ENCODE data around the gene LCN2. TPM values are rescaled to one million over a fixed set of nuclear protein-coding genes. Genes with fewer than 3 reads are reported as not detected.

The LCN2 gene
- total RNA-seq, 2 donors from 2014 or later, result not detected

- TF ChIP-seq CTCF (IDR thresholded peaks at IDR 0.05), result no peak
- Histone ChIP-seq H3K9me3 (no peaks in the 10 kb centered on the region), H3K4me3 (no peak overlapping the region), H3K4me1 (peaks cover 0 to 76% of the 10 kb centered on the region in 2 donors), H3K36me3 (peaks cover 57% of the 10 kb centered on the region), H3K27ac (peak overlapping the region; percentile 86 to 89), H3K27me3 (no peaks in the 10 kb centered on the region)
- no peak for DNase-seq (ENCODE audit: low spot score)
These were observed 47.1 kb upstream of the LCN2 start for GRCh38 chr9:128102196-128102595.

- H3K27me3 ChIP-seq, result no peaks in the 10 kb centered on the region
- TF ChIP-seq CTCF (IDR thresholded peaks at IDR 0.05), result no peak
- H3K4me1 ChIP-seq, result peaks cover 0 to 75% of the 10 kb centered on the region in 2 donors
- H3K4me3 ChIP-seq, result no peak overlapping the region
- H3K36me3 ChIP-seq, result peaks cover 66% of the 10 kb centered on the region
- H3K9me3 ChIP-seq, result no peaks in the 10 kb centered on the region
- DNase-seq (ENCODE audit: low spot score), result no peak
- peak overlapping the region; percentile 86 to 89 for H3K27ac ChIP-seq
These were observed 46.2 kb upstream of the LCN2 start for GRCh38 chr9:128102861-128103588.

- Histone ChIP-seq H3K9me3 (no peaks in the 10 kb centered on the region), H3K4me3 (no peak overlapping the region), H3K27ac (peak overlapping the region; percentile 86 to 89), H3K36me3 (peaks cover 71% of the 10 kb centered on the region), H3K27me3 (no peaks in the 10 kb centered on the region), H3K4me1 (peaks cover 0 to 72% of the 10 kb centered on the region in 2 donors)
- TF ChIP-seq CTCF (IDR thresholded peaks at IDR 0.05), result peak in 1 of 2 donors; percentile 36
- no peak for DNase-seq (ENCODE audit: low spot score)
These were observed 45.7 kb upstream of the LCN2 start for GRCh38 chr9:128103589-128103962.

- Histone ChIP-seq H3K9me3 (no peaks in the 10 kb centered on the region), H3K36me3 (peaks cover 76% of the 10 kb centered on the region), H3K4me3 (no peak overlapping the region), H3K4me1 (peaks cover 0 to 66% of the 10 kb centered on the region in 2 donors), H3K27ac (peak overlapping the region; percentile 86 to 89), H3K27me3 (no peaks in the 10 kb centered on the region)
- no peak for TF ChIP-seq CTCF (IDR thresholded peaks at IDR 0.05)
- no peak for DNase-seq (ENCODE audit: low spot score)
These were observed 45.1 kb upstream of the LCN2 start for GRCh38 chr9:128104171-128104618.

- no peak for DNase-seq (ENCODE audit: low spot score)
- no peak for TF ChIP-seq CTCF (IDR thresholded peaks at IDR 0.05)
- H3K36me3 ChIP-seq, result peaks cover 76% of the 10 kb centered on the region
- H3K9me3 ChIP-seq, result no peaks in the 10 kb centered on the region
- peak overlapping the region in 1 of 2 donors; percentile 7 for H3K27ac ChIP-seq
- H3K4me1 ChIP-seq, result peaks cover 0 to 51% of the 10 kb centered on the region in 2 donors
- no peaks in the 10 kb centered on the region for H3K27me3 ChIP-seq
- no peak overlapping the region for H3K4me3 ChIP-seq
These were observed 43.6 kb upstream of the LCN2 start for GRCh38 chr9:128105538-128106175.

Data from right atrium auricular region (tissue), 2 donors.